ENCODE measurements around the gene MACROD2.

MACROD2 gene

DNA sequence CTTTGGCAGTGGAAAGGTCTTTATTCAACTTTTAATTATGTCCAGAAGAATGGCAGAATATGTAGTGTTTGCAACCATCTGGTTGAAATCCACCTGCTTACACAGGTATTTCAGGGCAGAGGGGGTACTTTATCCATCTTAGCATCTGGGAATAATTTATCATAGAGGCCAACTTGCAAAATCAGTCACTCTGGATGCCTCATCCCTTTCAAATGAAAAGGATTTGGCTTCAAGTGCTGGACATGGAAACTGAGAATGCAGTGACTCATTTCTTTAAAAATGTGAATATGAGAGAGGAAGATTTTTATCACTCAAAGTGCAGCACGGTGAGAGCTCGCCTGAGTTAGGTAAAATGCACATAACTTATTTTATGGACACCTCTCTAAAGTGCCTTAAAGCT lies 1819.6 kb downstream of the MACROD2 start:
- no peak for DNase-seq

DNA sequence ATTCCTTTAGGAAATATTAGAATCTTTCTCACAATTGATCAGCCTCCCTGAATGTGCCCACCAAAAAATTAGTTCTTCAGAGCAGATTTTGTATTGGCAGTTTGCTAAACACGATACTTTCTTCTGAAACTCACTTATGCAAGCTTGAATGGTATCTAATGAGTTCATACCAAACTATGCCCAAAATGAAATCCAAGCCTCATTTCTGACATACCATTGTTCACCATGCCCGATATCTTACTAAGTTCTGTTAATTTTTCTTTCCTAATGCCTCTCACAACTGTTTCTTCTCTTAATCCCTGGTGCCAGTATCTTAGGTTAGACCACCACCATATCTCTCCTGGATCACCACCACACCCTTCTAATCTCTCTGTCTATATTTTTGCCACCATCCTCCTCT lies 1822.0 kb downstream of the MACROD2 start:
- no peak for DNase-seq

DNA sequence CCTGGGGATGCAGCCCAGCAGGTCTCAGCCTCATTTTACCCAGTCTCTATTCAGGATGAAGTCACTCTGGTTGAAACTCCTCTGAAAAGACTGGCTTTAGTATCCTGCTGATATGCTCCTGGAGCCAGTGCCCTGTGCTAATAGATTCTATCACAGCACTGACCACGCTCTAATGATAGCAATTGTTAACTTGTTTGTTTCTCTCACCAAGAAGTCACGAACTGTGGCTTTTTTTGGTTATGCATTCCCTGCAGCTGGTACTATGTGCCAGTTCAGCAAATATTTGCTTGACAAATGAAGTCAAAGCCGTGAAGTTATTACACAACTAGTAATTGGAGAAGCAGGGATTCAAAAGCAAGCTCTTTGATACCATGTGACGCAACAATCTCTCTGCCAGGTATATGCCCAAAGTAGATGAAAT lies 1823.3 kb downstream of the MACROD2 start:
- no peak for DNase-seq

DNA sequence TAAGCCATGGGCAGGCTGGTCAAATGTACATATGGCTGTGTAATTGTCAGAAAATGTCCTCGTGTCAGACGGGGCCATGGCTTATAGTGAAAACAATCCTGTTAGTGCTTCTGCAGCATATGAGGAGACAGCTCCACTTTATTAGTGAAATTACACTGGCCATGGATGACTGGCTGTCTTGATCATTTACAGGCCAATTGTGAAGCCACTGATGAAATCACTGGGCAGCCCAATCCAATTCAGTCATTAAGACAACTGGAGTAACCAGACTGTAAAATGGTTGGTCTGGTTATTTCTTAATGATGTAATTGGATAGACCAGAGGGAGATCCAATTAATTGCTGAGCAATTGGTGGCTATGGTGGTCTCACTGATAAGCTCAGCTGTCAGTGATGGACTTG lies 1828.4 kb downstream of the MACROD2 start:
- no peak for DNase-seq

GRCh38 chr20:15827628-15828027 lies 1832.3 kb downstream of the MACROD2 start:
- no peak for DNase-seq

DNA sequence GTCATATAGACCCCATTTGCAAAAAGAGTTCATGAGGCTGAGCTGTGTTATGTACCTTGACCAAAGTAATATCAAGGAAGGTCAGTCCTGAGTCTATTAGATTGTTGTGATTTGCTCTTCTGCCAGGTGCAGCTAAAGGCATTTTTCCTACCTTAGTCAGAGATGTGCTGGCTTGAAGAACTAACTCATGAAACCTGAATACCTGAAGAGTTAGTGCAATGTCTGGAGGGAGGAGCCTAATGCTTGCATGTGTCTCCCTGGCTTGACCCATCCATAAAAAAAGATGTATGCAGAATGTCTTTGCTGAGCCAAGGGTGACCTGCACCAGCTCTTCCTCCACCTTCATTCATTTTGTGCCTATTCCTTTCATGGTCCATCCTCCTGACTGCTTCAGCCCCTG lies 1835.9 kb downstream of the MACROD2 start:
- DNase-seq = no peak

- no peak for DNase-seq
These were observed 1837.2 kb downstream of the MACROD2 start for GRCh38 chr20:15832512-15832911.

DNA sequence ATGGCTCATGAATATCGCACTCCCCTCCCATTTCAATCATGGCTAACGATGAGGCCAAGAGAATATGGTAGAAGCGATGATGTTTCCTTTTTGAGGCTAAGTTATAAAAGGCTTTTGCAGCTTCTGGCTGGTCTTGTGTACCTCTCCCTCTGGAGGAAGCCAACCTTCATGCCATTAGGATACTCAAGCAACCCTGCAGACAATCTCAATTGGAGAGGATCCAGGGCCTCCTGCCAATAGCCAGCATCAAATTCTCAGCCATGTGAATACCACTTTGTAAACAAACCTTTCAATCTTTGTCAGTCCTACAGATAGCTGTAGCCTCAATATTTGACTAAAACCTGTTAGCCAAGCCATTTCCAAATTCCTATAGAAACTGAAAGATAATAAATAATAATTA lies 1839.5 kb downstream of the MACROD2 start:
- DNase-seq = no peak

GRCh38 chr20:15835811-15836210 lies 1840.5 kb downstream of the MACROD2 start:
- DNase-seq = no peak

GRCh38 chr20:15836634-15837033 lies 1841.3 kb downstream of the MACROD2 start:
- no peak for DNase-seq

- DNase-seq = no peak
These were observed 1842.2 kb downstream of the MACROD2 start for GRCh38 chr20:15837563-15837962.

DNA sequence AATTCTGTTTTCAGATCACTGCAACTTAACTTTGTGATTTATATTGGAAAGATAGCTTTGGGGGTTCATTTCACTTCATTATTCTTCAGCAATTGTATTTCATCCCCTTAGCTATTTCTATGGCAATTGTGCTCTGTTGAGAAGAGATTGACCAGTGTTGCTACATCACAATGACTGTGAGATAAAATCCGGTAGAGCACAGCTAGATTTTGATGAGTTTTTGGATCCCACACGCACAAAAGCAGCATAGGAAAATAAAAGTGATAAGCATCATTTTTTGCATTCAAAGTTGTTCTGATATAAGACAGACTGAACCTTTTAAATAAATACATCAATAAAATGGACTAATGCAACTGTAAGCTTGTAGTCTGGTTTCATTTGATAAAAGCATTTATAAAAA lies 1843.2 kb downstream of the MACROD2 start:
- no peak for DNase-seq

DNA sequence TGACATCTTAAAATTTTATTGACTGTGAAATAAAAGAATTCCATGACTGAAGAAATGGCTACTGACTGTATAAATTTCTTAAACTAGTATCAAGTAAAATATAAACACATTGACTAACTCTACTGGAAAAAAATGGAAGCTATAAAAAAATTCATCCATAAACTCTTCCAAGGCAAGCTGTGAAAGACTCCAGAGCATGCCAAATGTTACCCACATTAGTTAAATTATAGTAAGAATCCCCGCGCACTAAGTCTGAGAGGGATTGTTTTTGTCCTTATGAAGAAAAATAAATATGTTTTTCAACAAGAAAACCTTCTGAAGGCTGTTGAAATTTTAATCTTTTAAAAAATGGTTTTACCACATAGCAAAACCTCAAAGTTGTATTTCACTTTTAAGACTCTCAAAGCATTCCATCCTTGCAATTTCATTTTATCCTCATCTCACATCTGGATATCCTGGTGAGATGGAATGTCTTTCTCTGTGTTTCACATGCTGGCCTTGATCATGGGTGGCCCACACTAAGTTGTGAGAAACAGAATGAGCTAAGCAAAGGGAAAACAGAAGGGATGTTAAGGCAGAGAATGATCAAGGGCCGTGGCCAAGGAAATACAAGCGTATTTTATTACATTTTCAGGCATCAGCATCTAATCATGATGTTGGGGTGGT lies 1845.5 kb downstream of the MACROD2 start:
- no peak for DNase-seq

DNA sequence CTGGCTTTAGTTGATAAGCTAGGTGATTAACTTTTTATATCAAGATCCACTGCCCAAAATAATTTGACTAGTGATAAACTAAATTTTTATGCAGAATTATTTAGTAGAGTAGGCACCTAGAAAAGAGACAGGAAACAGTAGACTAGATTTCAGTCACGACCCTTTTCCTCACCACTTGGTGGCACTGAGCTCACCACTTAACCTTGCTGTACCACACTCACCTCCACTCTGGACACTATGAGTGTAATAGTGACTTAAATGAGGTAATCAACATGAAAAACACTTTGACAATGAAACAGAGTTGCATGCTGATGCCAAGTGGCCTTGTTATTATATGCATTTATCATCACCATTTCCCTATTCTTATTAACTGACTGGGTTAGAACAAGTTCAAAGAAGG lies 1847.6 kb downstream of the MACROD2 start:
- DNase-seq = no peak

- DNase-seq = no peak
These were observed 1848.5 kb downstream of the MACROD2 start for GRCh38 chr20:15843777-15844176.

- no peak for DNase-seq
These were observed 1852.0 kb downstream of the MACROD2 start for GRCh38 chr20:15847196-15847784.

- DNase-seq = no peak
These were observed 1852.8 kb downstream of the MACROD2 start for GRCh38 chr20:15848126-15848525.

- DNase-seq = no peak
These were observed 1853.8 kb downstream of the MACROD2 start for GRCh38 chr20:15848995-15849610.

- no peak for DNase-seq
These were observed 1856.4 kb downstream of the MACROD2 start for GRCh38 chr20:15851576-15852215.

DNA sequence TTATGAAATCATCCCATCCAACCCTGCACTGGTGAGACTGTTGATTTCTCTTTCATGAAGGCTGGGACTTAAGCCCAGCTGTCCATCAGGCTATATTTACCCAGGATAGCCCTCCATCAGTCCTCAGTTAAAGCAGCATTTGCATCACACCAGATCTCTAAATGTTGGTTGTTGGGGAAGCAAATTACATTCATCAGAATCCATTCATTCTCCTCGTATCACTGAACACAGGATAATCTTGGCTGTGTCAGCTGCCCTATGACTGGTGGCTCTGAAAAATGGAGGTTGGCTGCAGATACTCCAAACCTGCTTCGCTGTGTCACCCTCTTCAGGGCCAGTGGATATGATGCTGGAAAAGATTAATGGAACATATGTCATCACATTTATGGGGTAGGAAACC lies 1859.6 kb downstream of the MACROD2 start:
- DNase-seq = no peak

DNA sequence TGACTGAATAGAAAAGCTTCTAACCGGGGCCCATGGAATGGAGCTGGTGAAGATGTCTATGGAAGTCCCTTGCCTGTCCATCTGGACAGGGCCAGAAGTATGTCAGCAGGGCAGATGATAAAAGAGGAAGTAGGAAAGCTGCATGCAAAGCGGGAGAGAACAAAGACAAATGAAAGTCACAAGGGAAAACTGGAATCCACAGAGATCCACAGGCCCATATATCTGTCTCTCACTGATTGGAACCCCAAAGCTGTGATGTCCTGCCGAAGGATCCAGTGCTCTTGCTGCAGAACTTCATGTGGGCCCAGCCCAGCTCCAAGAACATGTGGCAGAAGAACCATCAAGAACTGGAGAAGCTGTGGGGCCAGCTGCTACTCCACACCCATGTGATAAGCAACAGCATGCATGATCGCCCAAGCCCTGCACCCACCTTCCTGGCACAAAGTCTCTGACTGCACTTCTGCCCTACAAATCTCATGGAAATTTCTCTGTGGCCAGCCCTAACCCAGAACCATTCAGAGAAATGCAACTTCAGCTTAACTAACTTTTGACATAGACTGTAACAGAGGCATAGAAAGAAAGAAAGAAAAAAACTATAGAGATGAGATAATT lies 1862.0 kb downstream of the MACROD2 start:
- DNase-seq = no peak

- DNase-seq = no peak
These were observed 1863.7 kb downstream of the MACROD2 start for GRCh38 chr20:15859061-15859460.

DNA sequence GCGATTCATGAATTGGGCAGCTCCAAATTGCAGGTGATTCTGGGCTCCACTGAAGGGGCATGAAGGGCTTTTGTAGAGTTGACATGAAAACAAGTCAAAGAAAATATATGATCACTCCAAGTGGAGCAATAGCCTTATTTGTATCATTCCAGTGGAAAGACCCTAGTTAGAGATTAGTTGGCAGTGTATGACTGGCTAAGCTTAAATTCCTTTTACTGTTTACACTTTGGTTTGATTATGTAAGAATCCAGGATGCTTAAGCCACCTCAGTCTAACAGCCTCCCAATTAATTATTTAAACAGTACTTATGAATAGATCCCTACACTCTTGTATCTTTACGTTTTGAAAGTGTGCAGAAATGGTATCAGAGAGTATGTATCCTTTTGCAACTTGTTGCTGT lies 1865.5 kb downstream of the MACROD2 start:
- no peak for DNase-seq

GRCh38 chr20:15862178-15862577 lies 1866.9 kb downstream of the MACROD2 start:
- no peak for DNase-seq
